Measurements from ENCODE around the gene CAMTA2. TPM values are rescaled to one million over a fixed set of nuclear protein-coding genes. Genes with fewer than 3 reads are reported as not detected.
"Not testable (repeated sequence)": the region's sequence is repeated elsewhere in the genome, so short reads cannot be mapped to it uniquely, and the experiment has no call there.

CAMTA2 gene, protein sequence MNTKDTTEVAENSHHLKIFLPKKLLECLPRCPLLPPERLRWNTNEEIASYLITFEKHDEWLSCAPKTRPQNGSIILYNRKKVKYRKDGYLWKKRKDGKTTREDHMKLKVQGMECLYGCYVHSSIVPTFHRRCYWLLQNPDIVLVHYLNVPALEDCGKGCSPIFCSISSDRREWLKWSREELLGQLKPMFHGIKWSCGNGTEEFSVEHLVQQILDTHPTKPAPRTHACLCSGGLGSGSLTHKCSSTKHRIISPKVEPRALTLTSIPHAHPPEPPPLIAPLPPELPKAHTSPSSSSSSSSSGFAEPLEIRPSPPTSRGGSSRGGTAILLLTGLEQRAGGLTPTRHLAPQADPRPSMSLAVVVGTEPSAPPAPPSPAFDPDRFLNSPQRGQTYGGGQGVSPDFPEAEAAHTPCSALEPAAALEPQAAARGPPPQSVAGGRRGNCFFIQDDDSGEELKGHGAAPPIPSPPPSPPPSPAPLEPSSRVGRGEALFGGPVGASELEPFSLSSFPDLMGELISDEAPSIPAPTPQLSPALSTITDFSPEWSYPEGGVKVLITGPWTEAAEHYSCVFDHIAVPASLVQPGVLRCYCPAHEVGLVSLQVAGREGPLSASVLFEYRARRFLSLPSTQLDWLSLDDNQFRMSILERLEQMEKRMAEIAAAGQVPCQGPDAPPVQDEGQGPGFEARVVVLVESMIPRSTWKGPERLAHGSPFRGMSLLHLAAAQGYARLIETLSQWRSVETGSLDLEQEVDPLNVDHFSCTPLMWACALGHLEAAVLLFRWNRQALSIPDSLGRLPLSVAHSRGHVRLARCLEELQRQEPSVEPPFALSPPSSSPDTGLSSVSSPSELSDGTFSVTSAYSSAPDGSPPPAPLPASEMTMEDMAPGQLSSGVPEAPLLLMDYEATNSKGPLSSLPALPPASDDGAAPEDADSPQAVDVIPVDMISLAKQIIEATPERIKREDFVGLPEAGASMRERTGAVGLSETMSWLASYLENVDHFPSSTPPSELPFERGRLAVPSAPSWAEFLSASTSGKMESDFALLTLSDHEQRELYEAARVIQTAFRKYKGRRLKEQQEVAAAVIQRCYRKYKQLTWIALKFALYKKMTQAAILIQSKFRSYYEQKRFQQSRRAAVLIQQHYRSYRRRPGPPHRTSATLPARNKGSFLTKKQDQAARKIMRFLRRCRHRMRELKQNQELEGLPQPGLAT
- 27.3 TPM for polyA plus RNA-seq (ENCODE audit: insufficient read length)

DNA sequence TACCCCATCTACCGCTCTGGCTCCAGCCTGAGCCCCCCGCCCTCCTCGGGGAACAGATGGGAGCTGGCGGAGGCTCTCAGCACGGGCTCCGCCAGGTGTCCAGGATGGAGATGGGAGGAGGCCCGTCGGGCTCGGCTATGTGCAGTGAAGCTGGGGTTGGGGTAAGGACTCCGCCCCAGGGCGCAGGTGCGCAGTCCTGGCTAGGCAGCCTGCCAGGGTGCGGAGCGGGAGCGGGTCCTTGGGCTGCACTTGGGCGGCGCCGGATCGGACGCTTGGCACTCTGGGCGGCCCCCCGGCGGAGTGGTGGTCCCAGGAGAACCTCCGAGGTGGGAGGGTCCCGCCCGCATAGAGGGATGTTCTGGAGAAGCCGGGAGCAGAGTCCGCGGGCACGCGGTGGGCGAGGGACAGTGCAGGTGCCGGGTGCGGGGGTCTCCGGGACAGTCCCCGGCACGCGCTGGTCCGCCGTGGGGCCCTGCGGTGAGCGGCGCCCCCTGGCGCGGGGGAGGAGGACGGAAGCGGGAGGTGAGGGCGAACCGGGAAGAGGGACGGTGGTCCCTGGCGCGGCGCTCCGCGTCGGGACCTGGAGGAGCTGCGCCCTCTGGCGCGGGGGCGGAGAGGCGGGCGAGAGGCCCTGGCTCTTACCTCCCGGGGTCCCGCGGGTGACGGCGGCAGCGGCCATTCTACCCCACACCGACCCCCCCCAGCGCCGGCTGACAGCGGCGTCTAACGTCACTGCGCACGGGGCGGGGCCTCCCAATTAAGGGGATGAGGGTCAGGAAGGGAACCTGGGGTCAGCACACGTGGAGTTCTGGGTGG lies at the start of gene CAMTA2:
CAMTA2 (minus strand) TSS at position 725 of the 816 bp plus-strand sequence. CDS start 1,453 bp downstream, outside the sequence.
- DNase-seq (ENCODE audit: low read depth) = no peak

DNA sequence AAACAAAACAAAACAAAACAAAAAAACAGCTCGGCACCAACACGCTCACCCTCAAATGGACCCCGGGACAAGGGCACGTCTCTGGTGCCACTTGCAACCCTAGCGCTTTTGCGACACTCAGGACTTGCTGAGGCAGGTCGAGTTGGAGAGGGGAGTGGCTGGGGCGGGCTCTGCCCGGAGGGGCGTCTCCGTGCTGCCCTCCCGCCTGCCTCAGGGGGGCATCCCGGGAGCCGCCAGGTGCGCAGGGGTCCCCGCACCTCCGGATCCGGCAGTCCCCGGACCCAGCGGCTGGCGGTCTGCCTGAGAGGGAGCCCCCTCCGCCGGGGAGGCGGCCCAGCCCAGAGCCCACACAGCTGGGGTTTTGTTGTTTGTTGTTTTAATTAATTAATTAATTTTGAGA lies 47.8 kb upstream of the CAMTA2 start, which contains the start of gene SLC52A1:
SLC52A1 (minus strand) TSS at position 112 of the 400 bp plus-strand sequence. CDS start 820 bp downstream, outside the sequence.
- DNase-seq (ENCODE audit: low read depth) = no peak

DNA sequence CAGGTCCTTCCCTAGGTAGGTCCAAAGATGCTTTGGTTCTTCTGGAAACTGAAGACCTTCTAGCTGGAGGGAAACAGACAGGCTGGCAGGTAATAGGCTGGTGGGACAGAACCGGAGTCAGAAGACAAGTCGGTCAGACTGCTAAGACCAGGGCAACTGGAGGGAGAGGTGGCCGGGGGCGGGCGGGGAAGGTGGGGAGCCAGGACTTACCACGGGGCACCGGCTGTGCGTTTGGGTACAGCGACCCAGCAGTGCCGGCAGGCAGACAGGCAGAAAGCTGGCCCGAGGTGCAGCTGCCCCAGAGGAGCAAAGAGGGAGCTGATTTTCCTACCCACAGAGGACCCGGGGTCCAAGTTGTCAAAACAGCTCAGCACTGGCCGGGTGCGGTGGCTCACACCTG lies 47.2 kb upstream of the CAMTA2 start:
- DNase-seq (ENCODE audit: low read depth) = no peak

DNA sequence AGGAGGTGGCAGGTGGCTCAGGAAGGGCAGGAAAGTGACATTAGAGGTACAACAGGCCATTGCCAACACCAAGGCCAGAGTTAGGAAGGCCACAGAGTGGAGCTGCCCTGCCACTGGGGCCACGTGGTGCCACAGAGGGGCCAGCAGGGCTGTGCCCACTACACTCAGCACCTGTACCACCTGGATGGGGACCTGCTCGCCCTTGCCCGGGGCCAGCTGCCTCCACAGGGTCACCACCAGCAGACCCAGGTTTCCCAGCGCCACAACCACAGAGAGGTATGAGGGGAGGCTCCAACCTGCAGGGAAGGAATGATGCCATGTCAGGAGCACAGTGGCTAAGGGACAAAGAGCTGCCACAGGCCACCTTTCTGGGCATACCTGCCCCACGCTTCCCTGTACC lies 46.6 kb upstream of the CAMTA2 start:
- DNase-seq (ENCODE audit: low read depth) = no peak

DNA sequence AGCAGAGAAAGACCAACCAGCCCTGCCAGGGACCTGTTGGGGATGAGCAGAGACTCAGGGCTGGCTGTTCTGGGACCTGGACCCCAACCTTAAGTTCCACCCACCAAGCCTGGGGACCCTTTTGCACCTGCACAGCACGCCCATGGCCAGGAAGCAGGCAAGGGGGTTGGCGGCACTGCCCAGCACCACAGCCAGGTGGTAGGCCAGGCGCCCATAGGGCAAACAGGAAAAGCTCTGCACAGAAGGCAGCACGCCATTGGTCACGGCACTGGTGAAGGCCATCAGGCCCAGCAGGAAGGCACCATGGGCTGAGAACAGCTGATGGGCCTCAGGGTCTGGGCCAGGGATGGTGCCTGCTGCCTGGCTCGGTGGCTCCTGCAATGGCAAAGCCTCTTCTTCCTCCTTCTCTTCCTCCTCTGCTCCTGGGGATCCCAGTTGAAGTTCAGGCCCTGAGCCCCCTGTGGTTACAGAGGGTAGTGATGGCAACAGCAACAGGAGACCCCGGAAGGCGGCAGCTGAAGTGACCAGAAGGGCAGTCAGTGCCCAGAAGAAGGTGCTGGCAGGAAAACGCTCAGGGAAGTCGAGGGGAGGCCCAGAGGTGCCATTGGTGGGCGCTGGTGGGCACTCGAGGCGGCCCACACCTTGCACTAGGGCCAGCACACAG lies 46.0 kb upstream of the CAMTA2 start:
- no peak for DNase-seq (ENCODE audit: low read depth)

DNA sequence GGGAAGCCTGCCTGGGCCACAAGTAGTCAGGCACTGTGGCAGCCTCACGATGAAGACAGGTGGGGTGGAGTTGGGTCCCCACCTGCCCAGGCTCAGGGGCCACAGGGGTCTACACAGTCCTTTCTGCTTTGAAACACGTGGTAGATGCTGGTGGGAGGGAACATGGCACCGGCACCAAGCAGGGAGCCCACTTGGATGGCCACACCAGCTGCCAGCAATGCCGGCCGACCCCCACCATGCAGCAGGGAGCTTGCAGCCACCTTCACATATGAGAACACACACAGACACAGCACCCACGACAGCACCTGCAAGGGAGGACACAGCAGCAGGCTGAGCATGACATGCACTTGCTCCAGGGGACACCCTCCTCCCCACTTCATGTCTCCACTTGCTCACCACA lies 45.4 kb upstream of the CAMTA2 start:
- no peak for DNase-seq (ENCODE audit: low read depth)

DNA sequence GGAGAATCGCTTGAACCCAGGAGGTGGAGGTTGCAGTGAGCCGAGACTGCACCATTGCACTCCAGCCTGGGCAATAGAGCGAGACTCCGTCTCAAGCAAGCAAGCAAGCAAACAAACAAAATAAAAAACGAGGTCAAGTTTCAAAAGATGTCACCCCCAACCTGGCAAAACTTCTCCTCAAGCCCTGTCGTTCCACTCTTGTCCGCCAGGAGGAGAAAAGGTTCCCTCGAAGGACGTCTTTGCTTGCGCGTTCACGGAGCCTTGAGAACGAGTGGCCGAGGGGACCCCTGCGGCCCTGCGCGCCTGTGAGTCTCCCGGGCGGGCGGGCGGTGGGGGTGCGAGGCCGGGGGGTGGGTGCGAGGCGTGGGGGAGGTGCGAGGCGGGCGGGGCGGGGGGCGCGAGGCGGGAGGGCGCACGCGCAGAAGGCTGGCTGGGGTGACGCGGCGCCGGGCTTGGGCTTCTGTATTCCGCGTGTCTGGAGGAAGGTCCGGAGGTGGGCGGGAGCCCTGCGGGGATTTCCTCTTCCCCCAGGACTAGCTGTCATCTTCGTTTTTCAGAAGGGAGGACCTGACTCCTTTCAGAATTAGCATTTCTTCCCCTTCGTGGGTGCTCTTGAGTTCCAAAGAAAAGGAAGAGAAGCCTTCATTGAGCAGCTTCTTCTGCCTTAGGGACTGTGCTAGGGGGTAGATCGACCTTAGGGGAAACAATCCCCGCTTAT lies 44.0 kb upstream of the CAMTA2 start:
- peak; percentile 59 for DNase-seq (ENCODE audit: low read depth)

DNA sequence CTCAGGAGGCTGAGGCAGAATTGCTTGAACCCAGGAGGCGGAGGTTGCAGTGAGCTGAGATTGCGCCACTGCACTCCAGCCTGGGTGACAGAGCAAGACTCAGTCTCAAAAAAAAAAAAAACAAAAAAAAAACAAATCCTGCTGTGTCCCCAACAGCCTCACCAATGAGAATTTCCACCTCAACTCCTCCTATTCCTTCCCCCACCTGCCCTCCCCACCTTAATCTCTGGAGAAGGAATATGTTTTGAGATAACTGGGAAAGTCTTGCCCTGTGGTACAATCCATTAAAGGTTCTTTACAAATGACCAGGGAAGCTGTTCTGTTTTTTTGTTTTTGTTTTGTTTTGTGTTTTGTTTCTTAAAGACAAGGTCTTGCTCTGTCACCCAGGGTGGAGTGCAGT lies 42.7 kb upstream of the CAMTA2 start:
- not testable (repeated sequence) for DNase-seq (ENCODE audit: low read depth)

DNA sequence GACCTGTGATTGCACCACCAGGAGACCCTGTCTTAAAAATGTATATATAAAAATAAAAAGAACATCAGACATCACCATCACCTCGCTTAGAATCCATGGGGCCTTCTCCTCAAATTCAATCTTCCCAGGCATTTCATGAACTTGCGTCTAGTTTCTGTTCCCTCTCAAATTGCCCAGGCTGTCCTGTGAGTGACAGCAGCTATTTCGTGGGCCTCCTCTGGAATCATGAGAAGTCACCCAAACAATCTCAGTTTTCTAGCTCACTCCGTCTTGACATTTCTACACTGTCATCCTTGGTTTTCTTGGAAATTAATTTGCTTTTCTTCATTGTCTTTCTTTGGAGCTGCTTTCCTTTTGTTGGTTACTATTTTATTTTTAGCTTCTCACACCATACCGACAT lies 40.4 kb upstream of the CAMTA2 start:
- DNase-seq (ENCODE audit: low read depth) = no peak

DNA sequence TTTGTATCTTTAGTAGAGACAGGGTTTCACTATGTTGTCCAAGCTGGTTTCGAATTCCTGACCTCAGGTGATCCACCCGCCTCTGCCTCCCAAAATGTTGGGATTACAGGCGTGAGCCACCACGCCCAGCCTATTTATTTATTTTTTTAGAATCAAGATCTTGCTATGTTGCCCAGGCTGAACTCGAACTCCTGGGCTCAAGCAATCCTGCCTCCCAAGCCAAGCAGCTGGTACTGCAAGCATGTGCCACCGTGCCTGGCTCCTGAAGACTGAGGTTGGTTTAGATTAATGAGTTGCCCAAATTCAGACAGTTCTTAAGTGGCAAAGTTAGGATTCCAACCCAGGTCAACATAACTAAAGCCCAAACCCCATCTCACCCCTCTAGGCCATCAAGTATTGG lies 39.8 kb upstream of the CAMTA2 start:
- DNase-seq (ENCODE audit: low read depth) = no peak

DNA sequence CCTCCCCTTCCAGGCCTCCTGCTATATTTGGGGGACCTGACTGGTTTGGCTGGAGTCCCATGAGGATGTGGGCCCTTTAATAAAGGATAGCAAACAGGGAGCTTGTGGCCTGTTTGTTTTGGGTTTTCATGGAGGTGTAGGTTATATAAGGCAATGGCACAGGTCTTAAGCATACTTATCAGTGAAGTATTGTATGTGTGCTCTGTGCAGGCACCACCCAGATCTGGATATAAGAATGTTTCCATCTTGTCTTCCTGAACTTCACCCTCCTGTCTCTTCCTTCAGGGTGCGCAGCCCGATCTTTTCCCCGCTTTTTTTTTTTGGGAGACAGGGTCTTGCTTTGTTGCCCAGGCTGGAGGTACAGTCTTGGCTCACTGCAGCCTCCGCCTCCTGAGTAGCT lies 37.1 kb upstream of the CAMTA2 start:
- no peak for DNase-seq (ENCODE audit: low read depth)

DNA sequence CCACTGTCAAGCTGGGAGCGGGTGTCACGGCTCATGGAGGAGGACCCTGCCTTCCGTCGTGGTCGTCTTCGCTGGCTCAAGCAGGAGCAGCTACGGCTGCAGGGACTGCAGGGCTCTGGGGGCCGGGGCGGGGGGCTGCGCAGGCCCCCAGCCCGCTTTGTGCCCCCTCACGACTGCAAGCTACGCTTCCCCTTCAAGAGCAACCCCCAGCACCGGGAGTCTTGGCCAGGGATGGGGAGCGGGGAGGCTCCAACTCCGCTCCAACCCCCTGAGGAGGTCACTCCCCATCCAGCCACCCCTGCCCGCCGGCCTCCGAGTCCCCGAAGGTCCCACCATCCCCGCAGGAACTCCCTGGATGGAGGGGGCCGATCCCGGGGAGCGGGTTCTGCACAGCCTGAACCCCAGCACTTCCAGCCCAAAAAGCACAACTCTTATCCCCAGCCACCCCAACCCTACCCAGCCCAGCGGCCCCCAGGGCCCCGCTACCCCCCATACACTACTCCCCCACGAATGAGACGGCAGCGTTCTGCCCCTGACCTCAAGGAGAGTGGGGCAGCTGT lies 36.2 kb upstream of the CAMTA2 start:
- DNase-seq (ENCODE audit: low read depth) = no peak

DNA sequence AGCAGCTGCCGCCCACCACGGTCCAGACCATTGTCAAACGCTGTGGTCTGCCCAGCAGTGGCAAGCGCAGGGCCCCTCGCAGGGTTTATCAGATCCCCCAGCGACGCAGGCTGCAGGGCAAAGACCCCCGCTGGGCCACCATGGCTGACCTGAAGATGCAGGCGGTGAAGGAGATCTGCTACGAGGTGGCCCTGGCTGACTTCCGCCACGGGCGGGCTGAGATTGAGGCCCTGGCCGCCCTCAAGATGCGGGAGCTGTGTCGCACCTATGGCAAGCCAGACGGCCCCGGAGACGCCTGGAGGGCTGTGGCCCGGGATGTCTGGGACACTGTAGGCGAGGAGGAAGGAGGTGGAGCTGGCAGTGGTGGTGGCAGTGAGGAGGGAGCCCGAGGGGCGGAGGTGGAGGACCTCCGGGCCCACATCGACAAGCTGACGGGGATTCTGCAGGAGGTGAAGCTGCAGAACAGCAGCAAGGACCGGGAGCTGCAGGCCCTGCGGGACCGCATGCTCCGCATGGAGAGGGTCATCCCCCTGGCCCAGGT lies 34.8 kb upstream of the CAMTA2 start:
- no peak for DNase-seq (ENCODE audit: low read depth)

DNA sequence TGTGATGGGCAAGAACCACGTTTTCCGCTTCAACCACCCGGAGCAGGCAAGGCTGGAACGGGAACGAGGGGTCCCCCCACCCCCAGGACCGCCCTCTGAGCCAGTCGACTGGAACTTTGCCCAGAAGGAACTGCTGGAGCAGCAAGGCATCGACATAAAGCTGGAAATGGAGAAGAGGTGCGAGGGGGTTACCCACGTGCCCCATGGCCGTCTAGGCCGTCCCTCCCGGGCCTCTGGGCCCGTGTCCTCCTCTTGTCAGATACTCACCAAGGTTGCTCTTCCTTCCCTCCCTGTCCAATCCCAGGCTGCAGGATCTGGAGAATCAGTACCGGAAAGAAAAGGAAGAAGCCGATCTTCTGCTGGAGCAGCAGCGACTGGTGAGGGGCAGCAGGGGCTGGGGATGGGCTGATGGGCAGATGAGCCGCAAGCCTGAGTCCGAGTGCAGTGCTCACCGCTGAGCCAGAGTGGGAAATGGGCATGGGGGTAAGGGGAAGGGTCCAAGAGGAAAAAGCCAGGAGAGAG lies 33.1 kb upstream of the CAMTA2 start:
- DNase-seq (ENCODE audit: low read depth) = no peak

DNA sequence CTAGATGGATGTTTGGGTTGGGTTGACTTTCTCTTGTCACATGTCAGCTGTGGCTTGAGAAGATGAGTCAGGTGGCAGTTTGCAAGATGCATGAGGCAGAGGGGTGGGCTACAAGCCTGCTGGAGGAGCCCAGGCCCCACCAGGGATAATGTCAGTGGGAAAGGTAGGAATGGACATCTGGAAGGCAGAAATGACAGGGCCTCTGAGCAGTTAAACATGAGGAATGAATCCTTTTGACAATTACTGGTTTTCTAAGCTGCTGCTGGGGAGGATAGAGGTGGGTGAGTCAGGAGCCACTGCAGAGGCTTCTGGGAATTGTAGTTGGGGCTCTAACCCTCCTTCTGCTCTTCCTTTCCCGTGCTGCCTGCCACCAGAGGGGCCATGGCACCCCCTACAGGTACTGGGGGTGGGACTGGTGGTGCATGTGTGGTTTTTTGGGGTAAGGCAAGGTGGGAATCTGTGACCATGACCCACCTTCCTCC lies 32.0 kb upstream of the CAMTA2 start:
- no peak for DNase-seq (ENCODE audit: low read depth)

DNA sequence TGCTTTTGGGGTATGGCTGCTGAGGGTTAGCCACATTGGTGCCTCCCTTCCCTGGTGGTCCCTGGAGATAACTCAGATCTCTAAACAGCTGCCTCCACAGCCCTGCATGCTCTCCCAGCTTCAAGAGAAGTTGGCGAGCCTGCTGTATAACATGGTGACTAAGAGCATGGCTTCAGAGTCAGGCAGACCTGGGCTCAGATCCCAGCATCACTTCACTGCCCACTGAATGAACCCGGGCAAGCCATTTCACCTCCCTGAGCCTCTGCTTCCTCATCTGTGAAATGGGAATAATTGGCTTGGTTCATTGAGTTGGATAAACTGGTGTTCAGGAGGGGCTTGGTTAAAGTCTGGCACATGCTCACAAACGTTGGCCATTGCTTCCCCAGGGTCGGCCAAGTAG lies 26.9 kb upstream of the CAMTA2 start:
- no peak for DNase-seq (ENCODE audit: low read depth)

DNA sequence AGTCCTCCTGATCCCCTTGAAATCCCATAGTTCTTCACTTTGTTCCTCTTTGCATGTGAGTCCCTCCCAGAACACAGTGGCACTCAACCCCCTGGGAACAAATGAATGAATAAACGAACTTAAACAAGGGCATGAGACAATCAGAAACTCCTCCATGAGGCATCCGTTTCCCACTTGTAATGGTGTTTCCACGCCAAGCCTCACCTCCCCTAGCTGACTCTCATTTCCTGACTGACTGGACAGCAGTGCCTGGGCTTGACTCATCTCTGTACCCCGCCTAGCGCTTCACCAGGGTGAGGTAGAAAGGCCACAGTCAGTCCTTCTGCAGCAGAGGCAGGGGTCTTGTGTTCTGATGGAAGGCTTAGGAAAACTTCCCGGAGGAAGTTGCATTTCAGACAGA lies 24.5 kb upstream of the CAMTA2 start:
- no peak for DNase-seq (ENCODE audit: low read depth)

DNA sequence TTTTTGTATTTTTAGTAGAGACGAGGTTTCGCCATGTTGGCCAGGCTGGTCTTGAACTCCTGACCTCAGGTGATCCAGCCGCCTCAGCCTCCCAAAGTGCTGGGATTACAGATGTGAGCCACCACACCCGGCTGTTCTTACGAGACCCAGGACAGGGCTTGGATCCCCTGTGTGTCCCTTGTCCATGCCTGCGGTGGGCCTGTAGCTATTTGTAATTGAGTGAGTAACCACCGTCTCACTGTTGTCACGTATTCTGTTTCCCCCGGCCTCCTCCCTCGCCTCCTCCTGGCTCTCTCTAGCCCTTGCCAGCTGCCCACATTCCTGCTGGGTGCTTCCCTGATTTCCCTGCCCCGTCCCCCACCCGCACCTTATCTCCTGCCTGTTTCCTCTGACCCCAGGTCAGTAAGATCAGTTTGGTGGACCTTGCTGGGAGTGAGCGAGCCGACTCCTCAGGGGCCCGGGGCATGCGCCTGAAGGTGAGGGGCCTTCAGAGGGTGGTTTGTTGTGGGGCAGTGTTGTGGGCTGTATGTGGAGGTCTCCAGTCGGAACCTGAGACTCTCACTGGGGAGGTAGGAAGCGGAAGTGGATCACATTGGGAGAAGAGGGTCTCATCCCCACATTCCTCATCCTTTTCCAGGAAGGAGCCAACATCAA lies 15.9 kb upstream of the CAMTA2 start:
- no peak for DNase-seq (ENCODE audit: low read depth)

Data from forelimb muscle (tissue), 1 donor.